Mucosa of stomach (tissue), 1 donor: ENCODE results near the gene ATP5F1E.
"Not testable (repeated sequence)": the region's sequence is repeated elsewhere in the genome, so short reads cannot be mapped to it uniquely, and the experiment has no call there.

ENCODE experiments used
- H3K27me3 ChIP-seq: one replicate; pipeline ENCODE4 v1.7.0; 2013; ENCODE audit warnings: mild to moderate bottlenecking, low read length; ENCODE audit not compliant: control insufficient read depth, insufficient read depth
- H3K36me3 ChIP-seq: one replicate; pipeline ENCODE4 v1.7.0; 2013; ENCODE audit warnings: low read length; ENCODE audit not compliant: control insufficient read depth, insufficient read depth
- H3K4me1 ChIP-seq: one replicate; pipeline ENCODE4 v1.7.0; 2013; ENCODE audit warnings: mild to moderate bottlenecking, low read length; ENCODE audit not compliant: control insufficient read depth, insufficient read depth
- H3K4me3 ChIP-seq: one replicate; pipeline ENCODE4 v1.7.0; 2013; ENCODE audit warnings: low read length
- H3K9ac ChIP-seq: one replicate; pipeline ENCODE4 v1.7.0; 2013; ENCODE audit warnings: mild to moderate bottlenecking, low read length, moderate library complexity
- H3K9me3 ChIP-seq: one replicate; pipeline ENCODE4 v1.7.0; 2013; ENCODE audit warnings: mild to moderate bottlenecking, low read length, moderate library complexity; ENCODE audit not compliant: control insufficient read depth
- donor health status: Pancreatic carcinoma.

Gene ATP5F1E

GRCh38 chr20:58987790-58988564, 44.2 kb downstream of the ATP5F1E start:
- Histone ChIP-seq H3K4me3 (no peak overlapping the region), H3K9me3 (no peaks in the 10 kb centered on the region), H3K27me3 (no peaks in the 10 kb centered on the region), H3K4me1 (no peaks in the 10 kb centered on the region), H3K36me3 (peaks cover 26% of the 10 kb centered on the region), H3K9ac (no peak overlapping the region)

- Histone ChIP-seq H3K9ac (no peak overlapping the region), H3K9me3 (no peaks in the 10 kb centered on the region), H3K4me3 (no peak overlapping the region), H3K36me3 (peaks cover 24% of the 10 kb centered on the region), H3K4me1 (peaks cover 8% of the 10 kb centered on the region), H3K27me3 (no peaks in the 10 kb centered on the region)
These were observed 45.1 kb downstream of the ATP5F1E start for GRCh38 chr20:58986968-58987517.

GRCh38 chr20:58986286-58986967, 45.7 kb downstream of the ATP5F1E start:
- Histone ChIP-seq H3K36me3 (peaks cover 24% of the 10 kb centered on the region), H3K4me3 (no peak overlapping the region), H3K4me1 (peaks cover 8% of the 10 kb centered on the region), H3K27me3 (no peaks in the 10 kb centered on the region), H3K9ac (no peak overlapping the region), H3K9me3 (no peaks in the 10 kb centered on the region)

- peaks cover 24% of the 10 kb centered on the region for H3K36me3 ChIP-seq
- peaks cover 8% of the 10 kb centered on the region for H3K4me1 ChIP-seq
These were observed 46.5 kb downstream of the ATP5F1E start for GRCh38 chr20:58985656-58986055.

GRCh38 chr20:58984691-58985090, 47.4 kb downstream of the ATP5F1E start:
- H3K9ac ChIP-seq: no peak overlapping the region
- H3K4me3 ChIP-seq: no peak overlapping the region
- peaks cover 20% of the 10 kb centered on the region for H3K36me3 ChIP-seq
- no peaks in the 10 kb centered on the region for H3K27me3 ChIP-seq
- no peaks in the 10 kb centered on the region for H3K9me3 ChIP-seq
- peaks cover 8% of the 10 kb centered on the region for H3K4me1 ChIP-seq

More at GRCh38 chr20:58985656-58986055, 46.5 kb downstream of the ATP5F1E start:
- no peak overlapping the region for H3K9ac ChIP-seq
- no peaks in the 10 kb centered on the region for H3K27me3 ChIP-seq
- no peaks in the 10 kb centered on the region for H3K9me3 ChIP-seq
- no peak overlapping the region for H3K4me3 ChIP-seq

GRCh38 chr20:58983115-58983468, 49.0 kb downstream of the ATP5F1E start:
- H3K4me1 ChIP-seq, H3K9me3 ChIP-seq, H3K9ac ChIP-seq, H3K27me3 ChIP-seq, H3K4me3 ChIP-seq: not testable (repeated sequence)
- peaks cover 13% of the 10 kb centered on the region for H3K36me3 ChIP-seq

- Histone ChIP-seq H3K4me1 (peaks cover 8% of the 10 kb centered on the region), H3K36me3 (peaks cover 8% of the 10 kb centered on the region), H3K4me3 (no peak overlapping the region), H3K27me3 (no peaks in the 10 kb centered on the region), H3K9ac (no peak overlapping the region), H3K9me3 (no peaks in the 10 kb centered on the region)
These were observed 49.6 kb downstream of the ATP5F1E start for GRCh38 chr20:58982406-58983114.

- Histone ChIP-seq H3K4me3 (peak overlapping the region; percentile 89), H3K9ac (peak overlapping the region; percentile 79), H3K9me3 (no peaks in the 10 kb centered on the region), H3K4me1 (peaks cover 8% of the 10 kb centered on the region), H3K36me3 (peaks cover 4% of the 10 kb centered on the region), H3K27me3 (no peaks in the 10 kb centered on the region)
These were observed 50.3 kb downstream of the ATP5F1E start for GRCh38 chr20:58981628-58982364.

- no peaks in the 10 kb centered on the region for H3K36me3 ChIP-seq
- H3K4me3 ChIP-seq: peak within 1 kb of the TSS; percentile 89
- no peaks in the 10 kb centered on the region for H3K27me3 ChIP-seq
- H3K4me1 ChIP-seq: peaks cover 8% of the 10 kb centered on the region
- H3K9me3 ChIP-seq: no peaks in the 10 kb centered on the region
- H3K9ac ChIP-seq: peak within 1 kb of the TSS; percentile 79
These were observed 51.2 kb downstream of the ATP5F1E start, which contains the start of gene NELFCD for GRCh38 chr20:58980711-58981627. NELFCD (plus strand) TSS chr20:58981256; CDS start chr20:58981310, 54 bp downstream.

- H3K4me3 ChIP-seq: no peak overlapping the region
- H3K4me1 ChIP-seq: peaks cover 8% of the 10 kb centered on the region
- H3K36me3 ChIP-seq: no peaks in the 10 kb centered on the region
- no peaks in the 10 kb centered on the region for H3K9me3 ChIP-seq
- no peaks in the 10 kb centered on the region for H3K27me3 ChIP-seq
- no peak overlapping the region for H3K9ac ChIP-seq
These were observed 53.6 kb downstream of the ATP5F1E start for GRCh38 chr20:58978351-58979190.
